Ascending aorta (tissue), 2 donors: ENCODE results near the gene SERGEF. TPM values are rescaled to one million over a fixed set of nuclear protein-coding genes. Genes with fewer than 3 reads are reported as not detected.

ENCODE experiments used
- DNase-seq, 2 donors: peaks; one replicate each; pipeline ENCODE4 v3.0.0-alpha.2; 2019; ENCODE audit warnings: low spot score in 2 of 2
- H3K27ac ChIP-seq, 2 donors: fragments of 200-600 bp; sonication (generic); one replicate each; pipeline ENCODE4 v1.5.1; 2016 to 2017; ENCODE audit warnings: mild to moderate bottlenecking in 1 of 2
- H3K27me3 ChIP-seq: fragments of 200-600 bp; sonication (generic); one replicate; pipeline ENCODE4 v1.5.1; 2017
- H3K36me3 ChIP-seq, 2 donors: fragments of 200-600 bp; sonication (generic); one replicate each; pipeline ENCODE4 v1.5.1; 2016
- H3K4me1 ChIP-seq, 2 donors: fragments of 200-600 bp; sonication (generic); one replicate each; pipeline ENCODE4 v1.5.1; 2016 to 2017; ENCODE audit warnings: mild to moderate bottlenecking in 1 of 2
- H3K4me3 ChIP-seq, 2 donors: fragments of 200-600 bp; sonication (generic); one replicate each; pipeline ENCODE4 v1.5.1; 2016 to 2017; ENCODE audit warnings: mild to moderate bottlenecking in 1 of 2
- H3K9me3 ChIP-seq, 2 donors: fragments of 200-600 bp; sonication (generic); one replicate each; pipeline ENCODE4 v1.5.1; 2016
- intact Hi-C: fragments of 100-400 bp; cut with DNase I; formaldehyde crosslinking; loops from one replicate; pipeline ENCODE4 v1.15.1; 2023
- total RNA-seq: library from RNA; depleted of rRNA; stranded (reverse); fragments of >200 nt; gene quantifications from one replicate; pipeline ENCODE4 v1.1.0, GENCODE V29; 2016
- TF ChIP-seq, protein P1 (sequence below), 3 experiments: fragments of 200-600 bp in 2 of 3; fragments of 450-650 bp in 1 of 3; sonication (generic) in 2 of 3; IDR thresholded peaks; one replicate each; pipeline ENCODE4 v1.5.1; 2016 to 2019; ENCODE audit warnings: antibody characterized with exemption in 3 of 3, mild to moderate bottlenecking in 1 of 3, moderate library complexity in 1 of 3

Gene SERGEF
- total RNA-seq, 1 donor from 2014 or later, result 13.6 TPM

DNA sequence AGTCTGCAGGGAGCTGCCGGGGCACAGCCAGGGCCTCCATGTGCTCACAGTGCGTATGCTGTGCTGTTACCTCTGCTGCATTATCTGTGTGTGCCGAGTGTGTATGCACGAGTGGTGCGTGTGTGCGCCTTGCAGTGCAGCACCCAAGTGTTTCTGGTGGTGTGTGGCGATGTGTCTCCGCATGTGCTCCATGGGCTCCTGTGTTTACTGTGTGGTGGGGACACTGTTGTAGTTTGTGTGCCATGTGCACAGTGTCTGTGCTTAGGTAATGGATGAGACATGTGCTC, 246.8 kb downstream of the SERGEF start:
- Histone ChIP-seq H3K27ac (no peak overlapping the region), H3K9me3 (no peaks in the 10 kb centered on the region), H3K4me3 (no peak overlapping the region), H3K27me3 (no peaks in the 10 kb centered on the region), H3K4me1 (no peaks in the 10 kb centered on the region), H3K36me3 (no peaks in the 10 kb centered on the region)
- no peak for DNase-seq
- intact Hi-C loops, result loop anchor here (10.0 kb wide), 1 partner anchor 209 kb away; no protein-coding TSS in a partner anchor
- TF ChIP-seq, protein P1, sequence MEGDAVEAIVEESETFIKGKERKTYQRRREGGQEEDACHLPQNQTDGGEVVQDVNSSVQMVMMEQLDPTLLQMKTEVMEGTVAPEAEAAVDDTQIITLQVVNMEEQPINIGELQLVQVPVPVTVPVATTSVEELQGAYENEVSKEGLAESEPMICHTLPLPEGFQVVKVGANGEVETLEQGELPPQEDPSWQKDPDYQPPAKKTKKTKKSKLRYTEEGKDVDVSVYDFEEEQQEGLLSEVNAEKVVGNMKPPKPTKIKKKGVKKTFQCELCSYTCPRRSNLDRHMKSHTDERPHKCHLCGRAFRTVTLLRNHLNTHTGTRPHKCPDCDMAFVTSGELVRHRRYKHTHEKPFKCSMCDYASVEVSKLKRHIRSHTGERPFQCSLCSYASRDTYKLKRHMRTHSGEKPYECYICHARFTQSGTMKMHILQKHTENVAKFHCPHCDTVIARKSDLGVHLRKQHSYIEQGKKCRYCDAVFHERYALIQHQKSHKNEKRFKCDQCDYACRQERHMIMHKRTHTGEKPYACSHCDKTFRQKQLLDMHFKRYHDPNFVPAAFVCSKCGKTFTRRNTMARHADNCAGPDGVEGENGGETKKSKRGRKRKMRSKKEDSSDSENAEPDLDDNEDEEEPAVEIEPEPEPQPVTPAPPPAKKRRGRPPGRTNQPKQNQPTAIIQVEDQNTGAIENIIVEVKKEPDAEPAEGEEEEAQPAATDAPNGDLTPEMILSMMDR (IDR thresholded peaks at IDR 0.05), result no peak

- H3K36me3 ChIP-seq, result no peaks in the 10 kb centered on the region
- H3K27me3 ChIP-seq, result no peaks in the 10 kb centered on the region
- DNase-seq, result no peak
- TF ChIP-seq, protein P1 (IDR thresholded peaks at IDR 0.05), result no peak
- no peak overlapping the region for H3K27ac ChIP-seq
- no peaks in the 10 kb centered on the region for H3K4me1 ChIP-seq
- intact Hi-C loops, result loop anchor here (10.0 kb wide), 1 partner anchor 209 kb away; no protein-coding TSS in a partner anchor
- no peaks in the 10 kb centered on the region for H3K9me3 ChIP-seq
- H3K4me3 ChIP-seq, result no peak overlapping the region
Measured at GRCh38 chr11:17765356-17766072, 247.3 kb downstream of the SERGEF start.

DNA sequence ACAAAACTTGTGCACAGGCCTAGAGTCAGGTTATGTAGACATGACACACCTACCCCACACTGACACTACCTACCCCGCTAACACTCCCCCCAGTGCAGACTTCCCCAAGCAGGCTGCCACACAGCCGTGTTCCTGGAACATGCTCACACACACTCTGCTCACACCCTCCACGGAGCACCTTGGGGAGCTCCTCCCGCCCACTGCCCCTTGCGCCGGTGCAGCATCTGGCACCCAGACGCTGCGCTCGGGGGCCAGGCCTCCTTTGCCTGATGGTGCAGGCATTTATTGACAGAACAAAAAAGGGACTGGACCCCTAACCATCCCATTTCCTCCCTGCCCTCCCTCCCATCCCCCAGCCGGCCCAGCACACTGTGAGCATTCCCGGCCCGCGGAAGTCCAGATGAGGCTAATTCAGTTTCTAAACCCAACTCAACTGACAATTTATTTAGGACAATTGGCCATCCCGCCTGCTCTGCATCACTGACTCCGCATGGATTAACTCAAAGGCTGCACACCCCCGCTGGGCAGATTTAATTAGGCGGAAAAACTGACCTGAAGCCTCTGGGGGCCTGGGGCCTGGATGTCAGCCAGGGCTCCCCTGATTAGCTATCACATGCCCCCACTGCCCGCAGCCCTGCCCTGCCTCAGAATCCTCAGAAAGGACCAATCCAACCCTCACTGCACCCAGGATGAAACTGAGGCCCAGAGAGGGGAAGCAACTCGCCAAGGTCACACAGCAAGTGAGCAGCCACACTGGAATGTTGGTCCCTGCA, 248.2 kb downstream of the SERGEF start:
- H3K4me3 ChIP-seq, result no peak overlapping the region
- no peak overlapping the region for H3K27ac ChIP-seq
- DNase-seq, result no peak
- TF ChIP-seq, protein P1 (IDR thresholded peaks at IDR 0.05), result no peak
- intact Hi-C loops, result loop anchor here (10.0 kb wide), 1 partner anchor 210 kb away; no protein-coding TSS in a partner anchor
- no peaks in the 10 kb centered on the region for H3K9me3 ChIP-seq
- no peaks in the 10 kb centered on the region for H3K36me3 ChIP-seq
- no peaks in the 10 kb centered on the region for H3K4me1 ChIP-seq
- H3K27me3 ChIP-seq, result no peaks in the 10 kb centered on the region

GRCh38 chr11:17763703-17764102, 249.1 kb downstream of the SERGEF start:
- no peak for DNase-seq
- Histone ChIP-seq H3K36me3 (no peaks in the 10 kb centered on the region), H3K27ac (no peak overlapping the region), H3K27me3 (no peaks in the 10 kb centered on the region), H3K4me3 (no peak overlapping the region), H3K9me3 (no peaks in the 10 kb centered on the region), H3K4me1 (no peaks in the 10 kb centered on the region)
- intact Hi-C loops, result loop anchor here (10.0 kb wide), 1 partner anchor 211 kb away; no protein-coding TSS in a partner anchor
- TF ChIP-seq, protein P1 (IDR thresholded peaks at IDR 0.05), result no peak

GRCh38 chr11:17763244-17763643, 249.6 kb downstream of the SERGEF start:
- Histone ChIP-seq H3K4me1 (no peaks in the 10 kb centered on the region), H3K9me3 (no peaks in the 10 kb centered on the region), H3K27ac (no peak overlapping the region), H3K36me3 (no peaks in the 10 kb centered on the region), H3K27me3 (no peaks in the 10 kb centered on the region), H3K4me3 (no peak overlapping the region)
- TF ChIP-seq, protein P1 (IDR thresholded peaks at IDR 0.05), result no peak
- intact Hi-C loops, result loop anchor here (10.0 kb wide), 1 partner anchor 212 kb away; no protein-coding TSS in a partner anchor
- DNase-seq, result no peak
